Endothelial cell of umbilical vein (primary cell): ENCODE data around the gene FBXW11. TPM values are rescaled to one million over a fixed set of nuclear protein-coding genes. Genes with fewer than 3 reads are reported as not detected.

Experiments
- BruUV-seq: library from RNA; stranded (reverse); fragments of 400-500 nt; replicated peaks from 2 replicates; lab custom pipeline; 2021; lab: Mats Ljungman, UMichigan
- CTCF ChIA-PET: fragments of 300-600, 350-600 bp; sonication (Branson Sonifier 250); formaldehyde crosslinking; loops from one replicate; lab custom pipeline; 2021; ENCODE audit warnings: antibody characterized with exemption, inconsistent platforms; lab: Charles Lee
- POLR2A ChIA-PET: fragments of 300-600, 350-600 bp; sonication (Branson Sonifier 250); formaldehyde crosslinking; loops from one replicate; lab custom pipeline; 2021; ENCODE audit warnings: antibody characterized with exemption, inconsistent platforms; lab: Charles Lee
- DNase-seq: peaks from one replicate; pipeline ENCODE4 v3.0.0-alpha.2; 2011; ENCODE audit warnings: low read depth, low spot score
- FAIRE-seq: peaks from 2 replicates; lab custom pipeline; 2011; peaks lifted over from hg19 to GRCh38; lab: Jason Lieb, UNC
- H2AFZ ChIP-seq: 2 replicates; pipeline ENCODE4 v1.6.0; 2012; ENCODE audit warnings: low read depth, low read length, control low read depth, inconsistent platforms
- H3K27ac ChIP-seq: 2 replicates; pipeline ENCODE4 v1.5.1; 2011; ENCODE audit warnings: low read depth, mild to moderate bottlenecking, control low read depth, low read length, moderate library complexity; ENCODE audit not compliant: insufficient read depth
- H3K27me3 ChIP-seq, 2 experiments: 2 replicates each; pipeline versions ENCODE4 v1.6.0 to v1.6.1; 2011; ENCODE audit warnings: low read length in 2 of 2, mixed read lengths in 1 of 2; ENCODE audit not compliant: control insufficient read depth in 2 of 2, insufficient read depth in 2 of 2
- H3K36me3 ChIP-seq, 2 experiments: 2 replicates in 1 of 2; 3 replicates in 1 of 2; pipeline ENCODE4 v1.5.1; 2011; ENCODE audit warnings: low read length in 2 of 2, mild to moderate bottlenecking in 1 of 2, moderate library complexity in 1 of 2; ENCODE audit not compliant: control insufficient read depth in 2 of 2, insufficient read depth in 2 of 2; ENCODE audit errors: extremely low read depth in 1 of 2
- H3K4me1 ChIP-seq: 3 replicates; pipeline ENCODE4 v1.5.1; 2011; ENCODE audit warnings: mild to moderate bottlenecking, low read length; ENCODE audit not compliant: control insufficient read depth, insufficient read depth; ENCODE audit errors: extremely low read depth
- H3K4me2 ChIP-seq: 2 replicates; pipeline ENCODE4 v1.6.1; 2011; ENCODE audit warnings: low read length, control low read depth, mixed read lengths; ENCODE audit not compliant: insufficient read depth
- H3K4me3 ChIP-seq, 3 experiments: fragments of 200-600 bp in 1 of 3; sonication (generic), shearing (Covaris generic) in 1 of 3; replicated peaks in 1 of 3; 2 replicates each; pipeline ENCODE4 v1.5.1; 2011 to 2016; ENCODE audit warnings: control low read depth in 3 of 3, low read length in 3 of 3, mild to moderate bottlenecking in 2 of 3, inconsistent platforms in 1 of 3, low read depth in 1 of 3, moderate library complexity in 1 of 3; ENCODE audit not compliant: insufficient read depth in 1 of 3
- H3K79me2 ChIP-seq: 2 replicates; pipeline ENCODE4 v1.6.0; 2012; ENCODE audit warnings: low read length, inconsistent platforms; ENCODE audit not compliant: control insufficient read depth, insufficient read depth
- H3K9ac ChIP-seq: replicated peaks from 2 replicates; pipeline ENCODE3; 2011; ENCODE audit warnings: low read length, control low read depth; ENCODE audit not compliant: insufficient read depth; ENCODE audit errors: extremely low read depth
- H3K9me1 ChIP-seq: replicated peaks from 3 replicates; pipeline ENCODE4 v1.6.0; 2011; ENCODE audit warnings: mild to moderate bottlenecking, low read length; ENCODE audit not compliant: control insufficient read depth, insufficient read depth; ENCODE audit errors: extremely low read depth
- H3K9me3 ChIP-seq: replicated peaks from 2 replicates; pipeline ENCODE4 v1.5.1; 2012; ENCODE audit warnings: low read length, inconsistent platforms; ENCODE audit not compliant: control insufficient read depth, insufficient read depth
- H4K20me1 ChIP-seq: replicated peaks from 2 replicates; pipeline ENCODE3; 2011; ENCODE audit warnings: mild to moderate bottlenecking, low read length; ENCODE audit not compliant: control insufficient read depth, insufficient read depth; ENCODE audit errors: extremely low read depth
- EZH2 ChIP-seq: IDR thresholded peaks from 2 replicates; pipeline ENCODE4 v1.6.1; 2012; ENCODE audit warnings: borderline replicate concordance, low read depth, mild to moderate bottlenecking, moderate library complexity, low read length, inconsistent platforms; ENCODE audit not compliant: severe bottlenecking
- FOS ChIP-seq: IDR thresholded peaks from 2 replicates; pipeline ENCODE4 v1.6.1; 2011; ENCODE audit warnings: mild to moderate bottlenecking, low read length, moderate library complexity, borderline replicate concordance; ENCODE audit not compliant: insufficient read depth
- GATA2 ChIP-seq: IDR thresholded peaks from 2 replicates; pipeline ENCODE4 v1.7.0; 2011; ENCODE audit warnings: low read depth, mild to moderate bottlenecking, moderate library complexity, mixed read lengths, low read length; ENCODE audit not compliant: insufficient read length, insufficient read depth
- JUN ChIP-seq: IDR thresholded peaks from 2 replicates; pipeline ENCODE4 v1.6.1; 2011; ENCODE audit warnings: borderline replicate concordance, low read depth; ENCODE audit not compliant: insufficient read length, insufficient read depth
- MYC ChIP-seq: IDR thresholded peaks from one replicate; pipeline ENCODE4 v1.6.1; 2011; ENCODE audit warnings: mild to moderate bottlenecking, low read depth, low read length
- POLR2A ChIP-seq: IDR thresholded peaks from 2 replicates; pipeline ENCODE4 v1.6.1; 2012; ENCODE audit warnings: low read depth, mild to moderate bottlenecking, control low read depth, low read length
- POLR2AphosphoS5 ChIP-seq: IDR thresholded peaks from 2 replicates; pipeline ENCODE4 v1.6.1; 2012; ENCODE audit warnings: low read depth, mild to moderate bottlenecking, control low read depth, low read length, moderate library complexity; ENCODE audit not compliant: insufficient read depth
- dilution Hi-C: fragments of 300-500 bp; cut with MboI; formaldehyde crosslinking; loops from one replicate; pipeline ENCODE4 v1.15.0; 2019; ENCODE audit warnings: low sequenced_read_pairs; ENCODE audit not compliant: extremely low pct_ligation_motif_present
- intact Hi-C: fragments of 100-400 bp; cut with micrococcal nuclease; formaldehyde crosslinking; loops from one replicate; pipeline ENCODE4 v1.10.0; 2022
- polyA plus RNA-seq, 4 experiments: library from polyadenylated mRNA; depleted of rRNA in 3 of 4; stranded (reverse) in 3 of 4; unstranded in 1 of 4; fragments of >200 nt; gene quantifications; 2 replicates each; pipeline versions ENCODE4 v1.2.1 to v1.2.3, GENCODE V29; 2011 to 2012; ENCODE audit warnings: missing spikeins in 1 of 4
- total RNA-seq: library from RNA; stranded (reverse); gene quantifications from 2 replicates; pipeline ENCODE4 v1.2.3, GENCODE V29; 2021
- TF ChIP-seq, protein P1 (sequence below), 2 donors: IDR thresholded peaks; 1 replicate in 1 of 2; 2 replicates in 1 of 2; pipeline ENCODE4 v1.5.1; 2011; ENCODE audit warnings: low read length in 2 of 2, mild to moderate bottlenecking in 2 of 2, moderate library complexity in 2 of 2, control low read depth in 1 of 2, inconsistent platforms in 1 of 2, low read depth in 1 of 2; ENCODE audit not compliant: insufficient read depth in 1 of 2; ENCODE audit errors: extremely low read depth in 1 of 2
- TF ChIP-seq, protein P2 (sequence below): IDR thresholded peaks from 2 replicates; pipeline ENCODE4 v1.6.1; 2011; ENCODE audit not compliant: insufficient read depth, insufficient read length

FBXW11 gene
- total and polyA plus RNA-seq, 2 donors (not counting 3 experiments of a cell fraction or from before 2014, with no cell fraction given): 30.7 to 44.7 TPM

GRCh38 chr5:171975262-171975876 lies 31.1 kb downstream of the FBXW11 start:
- no peak for FAIRE-seq

More at GRCh38 chr5:171975262-171975876, 31.1 kb downstream of the FBXW11 start:
- dilution Hi-C loops (no loop called here), intact Hi-C loops (no loop called here)
- Histone ChIP-seq H2AFZ (no peak overlapping the region), H3K4me3 (no peak overlapping the region), H3K9me3 (peaks cover 2% of the 10 kb centered on the region), H3K79me2 (peaks cover 81% of the 10 kb centered on the region), H3K27me3 (no peaks in the 10 kb centered on the region), H3K9ac (no peak overlapping the region), H3K4me2 (no peak overlapping the region), H3K9me1 (no peaks in the 10 kb centered on the region), H3K36me3 (no peaks in the 10 kb centered on the region), H3K27ac (no peak overlapping the region), H3K4me1 (no peaks in the 10 kb centered on the region), H4K20me1 (no peaks in the 10 kb centered on the region)
- TF ChIP-seq JUN (no peak), EZH2 (no peak), POLR2AphosphoS5 (no peak), POLR2A (no peak), FOS (no peak), GATA2 (no peak), MYC (no peak)
- TF ChIP-seq, protein P1, sequence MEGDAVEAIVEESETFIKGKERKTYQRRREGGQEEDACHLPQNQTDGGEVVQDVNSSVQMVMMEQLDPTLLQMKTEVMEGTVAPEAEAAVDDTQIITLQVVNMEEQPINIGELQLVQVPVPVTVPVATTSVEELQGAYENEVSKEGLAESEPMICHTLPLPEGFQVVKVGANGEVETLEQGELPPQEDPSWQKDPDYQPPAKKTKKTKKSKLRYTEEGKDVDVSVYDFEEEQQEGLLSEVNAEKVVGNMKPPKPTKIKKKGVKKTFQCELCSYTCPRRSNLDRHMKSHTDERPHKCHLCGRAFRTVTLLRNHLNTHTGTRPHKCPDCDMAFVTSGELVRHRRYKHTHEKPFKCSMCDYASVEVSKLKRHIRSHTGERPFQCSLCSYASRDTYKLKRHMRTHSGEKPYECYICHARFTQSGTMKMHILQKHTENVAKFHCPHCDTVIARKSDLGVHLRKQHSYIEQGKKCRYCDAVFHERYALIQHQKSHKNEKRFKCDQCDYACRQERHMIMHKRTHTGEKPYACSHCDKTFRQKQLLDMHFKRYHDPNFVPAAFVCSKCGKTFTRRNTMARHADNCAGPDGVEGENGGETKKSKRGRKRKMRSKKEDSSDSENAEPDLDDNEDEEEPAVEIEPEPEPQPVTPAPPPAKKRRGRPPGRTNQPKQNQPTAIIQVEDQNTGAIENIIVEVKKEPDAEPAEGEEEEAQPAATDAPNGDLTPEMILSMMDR (IDR thresholded peaks at IDR 0.05; ENCODE audit: extremely low read depth in 1 of 2, insufficient read depth in 1 of 2, low read depth in 1 of 2, low read length in 2 of 2): no peak
- TF ChIP-seq, protein P2, sequence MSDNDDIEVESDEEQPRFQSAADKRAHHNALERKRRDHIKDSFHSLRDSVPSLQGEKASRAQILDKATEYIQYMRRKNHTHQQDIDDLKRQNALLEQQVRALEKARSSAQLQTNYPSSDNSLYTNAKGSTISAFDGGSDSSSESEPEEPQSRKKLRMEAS: no peak
- DNase-seq: no peak
- POLR2A ChIA-PET: no interaction called here
- BruUV-seq: no TSS peak
- CTCF ChIA-PET: interaction anchor here (0.6 kb wide), 1 partner anchor 63 kb away, joined by 3 read pairs; no protein-coding TSS in a partner anchor
